ENCODE data around the gene ATP8A2. TPM values are rescaled to one million over a fixed set of nuclear protein-coding genes. Genes with fewer than 3 reads are reported as not detected.
A peak's percentile ranks its signal among the peaks of the same experiment; 100 is the strongest.

Gene ATP8A2
- total RNA-seq, 1 experiment from 2014 or later = 0.26 TPM

GRCh38 chr13:25625414-25625813 lies 253.6 kb downstream of the ATP8A2 start:
- H3K4me1 Mint-ChIP-seq (ENCODE audit: insufficient read depth, unreplicated experiment) = no peaks in the 10 kb centered on the region

GRCh38 chr13:25630329-25630900 lies 258.6 kb downstream of the ATP8A2 start:
- intact Hi-C loops (cut with micrococcal nuclease) = no loop called here
- Mint-ChIP-seq H3K36me3 (ENCODE audit: insufficient read depth, unreplicated experiment) (no peaks in the 10 kb centered on the region), H3K4me1 (ENCODE audit: insufficient read depth, unreplicated experiment) (no peaks in the 10 kb centered on the region), H3K27ac (ENCODE audit: low read depth, unreplicated experiment) (no peak overlapping the region), H3K27me3 (ENCODE audit: insufficient read depth, unreplicated experiment) (no peaks in the 10 kb centered on the region), H3K4me3 (ENCODE audit: unreplicated experiment) (no peak overlapping the region), H3K9me3 (ENCODE audit: unreplicated experiment) (peaks cover 10% of the 10 kb centered on the region)
- no peak for DNase-seq (ENCODE audit: unreplicated experiment)
- TF ChIP-seq CTCF (IDR thresholded peaks at IDR 0.05; ENCODE audit: unreplicated experiment) = no peak
- BruUV-seq (replicated peaks) = no TSS peak
- ChIA-PET CTCF (no interaction called here), POLR2A (no interaction called here)

More at GRCh38 chr13:25625414-25625813, 253.6 kb downstream of the ATP8A2 start:
- Mint-ChIP-seq H3K36me3 (ENCODE audit: insufficient read depth, unreplicated experiment) (no peaks in the 10 kb centered on the region), H3K4me3 (ENCODE audit: unreplicated experiment) (no peak overlapping the region), H3K27me3 (ENCODE audit: insufficient read depth, unreplicated experiment) (no peaks in the 10 kb centered on the region), H3K9me3 (ENCODE audit: unreplicated experiment) (peaks cover 10% of the 10 kb centered on the region), H3K27ac (ENCODE audit: low read depth, unreplicated experiment) (no peak overlapping the region)
- no TSS peak for BruUV-seq (replicated peaks)
- DNase-seq (ENCODE audit: unreplicated experiment) = no peak
- POLR2A ChIA-PET = no interaction called here
- CTCF ChIA-PET = interaction anchor here (0.6 kb wide), 1 partner anchor 1484 kb away, joined by 3 read pairs; no protein-coding TSS in a partner anchor
- no peak for TF ChIP-seq CTCF (IDR thresholded peaks at IDR 0.05; ENCODE audit: unreplicated experiment)
- intact Hi-C loops (cut with micrococcal nuclease) = no loop called here

- no peak overlapping the region for H3K27ac Mint-ChIP-seq (ENCODE audit: low read depth, unreplicated experiment)
- no peaks in the 10 kb centered on the region for H3K4me1 Mint-ChIP-seq (ENCODE audit: insufficient read depth, unreplicated experiment)
- TF ChIP-seq CTCF (IDR thresholded peaks at IDR 0.05; ENCODE audit: unreplicated experiment) = no peak
- no peaks in the 10 kb centered on the region for H3K9me3 Mint-ChIP-seq (ENCODE audit: unreplicated experiment)
- H3K36me3 Mint-ChIP-seq (ENCODE audit: insufficient read depth, unreplicated experiment) = no peaks in the 10 kb centered on the region
- POLR2A ChIA-PET = interaction anchor here (1.1 kb wide), 1 partner anchor 14 kb away, joined by 3 read pairs; no protein-coding TSS in a partner anchor
- no peak overlapping the region for H3K4me3 Mint-ChIP-seq (ENCODE audit: unreplicated experiment)
- BruUV-seq (replicated peaks) = no TSS peak
- H3K27me3 Mint-ChIP-seq (ENCODE audit: insufficient read depth, unreplicated experiment) = no peaks in the 10 kb centered on the region
- peak; percentile 14 for DNase-seq (ENCODE audit: unreplicated experiment)
- intact Hi-C loops (cut with micrococcal nuclease) = no loop called here
- CTCF ChIA-PET = interaction anchor here (0.6 kb wide), 1 partner anchor 1296 kb away, joined by 3 read pairs; no protein-coding TSS in a partner anchor
These were observed 260.6 kb downstream of the ATP8A2 start for GRCh38 chr13:25632166-25632888.

- Mint-ChIP-seq H3K4me3 (ENCODE audit: unreplicated experiment) (no peak overlapping the region), H3K27me3 (ENCODE audit: insufficient read depth, unreplicated experiment) (no peaks in the 10 kb centered on the region), H3K27ac (ENCODE audit: low read depth, unreplicated experiment) (no peak overlapping the region), H3K36me3 (ENCODE audit: insufficient read depth, unreplicated experiment) (no peaks in the 10 kb centered on the region), H3K9me3 (ENCODE audit: unreplicated experiment) (no peaks in the 10 kb centered on the region), H3K4me1 (ENCODE audit: insufficient read depth, unreplicated experiment) (no peaks in the 10 kb centered on the region)
- no TSS peak for BruUV-seq (replicated peaks)
- CTCF ChIA-PET = interaction anchor here (0.6 kb wide), 1 partner anchor 414 kb away, joined by 3 read pairs; no protein-coding TSS in a partner anchor
- TF ChIP-seq CTCF (IDR thresholded peaks at IDR 0.05; ENCODE audit: unreplicated experiment) = no peak
- DNase-seq (ENCODE audit: unreplicated experiment) = no peak
- intact Hi-C loops (cut with micrococcal nuclease) = no loop called here
- POLR2A ChIA-PET = interaction anchor here (1.1 kb wide), 1 partner anchor 15 kb away, joined by 3 read pairs; no protein-coding TSS in a partner anchor
These were observed 261.3 kb downstream of the ATP8A2 start for GRCh38 chr13:25633093-25633492.

Measured in MCF 10A (cell line).